Measurements from ENCODE around the gene MAGEB10. TPM values are rescaled to one million over a fixed set of nuclear protein-coding genes. Genes with fewer than 3 reads are reported as not detected.
"Not testable (repeated sequence)": the region's sequence is repeated elsewhere in the genome, so short reads cannot be mapped to it uniquely, and the experiment has no call there.

The MAGEB10 gene, protein sequence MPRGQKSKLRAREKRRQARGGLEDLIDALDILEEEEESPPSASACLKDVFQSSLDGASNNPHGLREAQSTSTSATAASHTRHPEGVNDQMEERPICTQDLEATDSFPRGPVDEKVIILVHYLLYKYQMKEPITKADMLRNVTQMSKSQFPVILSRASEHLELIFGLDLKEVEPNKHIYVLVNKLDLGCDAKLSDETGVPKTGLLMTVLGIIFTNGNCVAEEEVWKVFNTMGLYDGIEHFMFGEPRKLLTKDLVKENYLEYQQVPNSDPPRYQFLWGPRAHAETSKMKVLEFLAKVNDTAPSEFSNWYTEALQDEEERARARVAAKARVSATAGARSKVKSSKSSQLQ
- total RNA-seq: not detected in 2 replicates

GRCh38 chrX:27807690-27808089 is at the start of gene MAGEB10:
Gene MAGEB10, plus strand, starts transcription at chrX:27807990. Its CDS starts 13,317 bp downstream, at chrX:27821307.
- intact Hi-C loops (cut with micrococcal nuclease): no loop called here

DNA sequence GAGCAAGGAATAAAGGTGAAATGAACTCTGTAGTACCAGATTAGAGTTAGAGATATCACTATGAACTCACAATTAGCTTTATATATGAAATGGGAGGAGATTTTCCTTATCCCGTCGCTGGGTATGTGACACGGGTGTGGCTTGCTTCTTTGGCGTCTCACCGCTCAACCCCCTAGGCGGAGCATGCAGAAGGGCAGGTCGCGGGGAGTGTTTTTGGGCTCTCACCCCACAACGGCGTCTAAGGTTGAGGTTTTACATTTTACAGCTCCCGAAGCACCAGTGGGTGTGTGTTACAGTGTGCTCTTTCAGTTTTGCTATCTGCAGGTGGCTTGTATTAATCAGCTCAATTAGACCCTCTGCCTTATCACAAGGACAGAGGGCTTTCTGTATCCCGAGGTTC is 42.1 kb upstream of the MAGEB10 start:
- intact Hi-C loops (cut with micrococcal nuclease): no loop called here

DNA sequence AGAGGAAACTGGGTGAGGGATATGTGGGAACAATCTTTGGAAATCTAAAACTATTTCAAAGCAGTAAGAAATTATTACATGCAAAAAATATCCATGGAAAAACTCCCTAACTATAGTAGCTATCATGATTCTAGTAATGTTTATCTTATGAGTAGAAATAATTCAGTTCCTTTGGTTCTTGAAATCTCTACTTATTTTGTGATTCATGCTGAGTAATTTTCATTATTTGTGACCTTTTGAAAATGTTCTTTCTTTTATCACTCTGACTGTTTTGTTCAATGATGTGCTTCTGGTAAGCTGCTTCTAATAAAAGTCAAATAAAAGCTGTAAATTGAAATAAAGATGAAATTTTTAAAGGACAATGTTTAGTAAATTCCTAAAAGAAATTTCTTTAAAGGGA is 40.4 kb upstream of the MAGEB10 start:
- intact Hi-C loops (cut with micrococcal nuclease): no loop called here

- intact Hi-C loops (cut with micrococcal nuclease): no loop called here
These were observed 31.8 kb upstream of the MAGEB10 start for GRCh38 chrX:27775984-27776383.

DNA sequence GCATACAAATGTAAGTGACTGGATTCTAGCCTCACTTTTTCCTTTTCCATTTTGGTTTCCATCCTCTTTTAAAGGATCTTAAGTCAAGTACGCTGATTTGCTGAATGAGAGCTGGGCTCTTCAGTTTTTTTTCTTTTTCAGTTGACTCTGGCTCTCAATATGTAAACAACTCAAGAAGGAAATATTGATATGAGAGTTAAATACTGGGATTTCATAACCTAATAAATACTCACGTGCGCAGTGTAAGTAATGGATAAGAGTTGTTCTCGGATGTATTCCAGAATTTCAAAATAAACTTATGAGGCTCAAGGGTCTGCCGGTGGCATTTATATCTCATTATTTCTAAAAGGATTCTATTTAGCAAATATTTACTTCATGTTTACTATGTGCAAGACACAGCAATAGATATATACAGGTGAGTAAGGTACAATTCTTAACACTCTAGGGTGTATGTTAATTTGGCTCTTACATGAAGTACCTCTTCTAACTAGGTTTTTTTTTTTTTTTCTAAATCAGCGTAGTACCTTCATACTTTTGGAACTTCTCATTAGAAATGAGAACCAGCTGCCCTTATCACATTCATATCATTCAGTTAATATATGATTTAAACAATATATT is 11.0 kb upstream of the MAGEB10 start:
- intact Hi-C loops (cut with micrococcal nuclease): no loop called here

DNA sequence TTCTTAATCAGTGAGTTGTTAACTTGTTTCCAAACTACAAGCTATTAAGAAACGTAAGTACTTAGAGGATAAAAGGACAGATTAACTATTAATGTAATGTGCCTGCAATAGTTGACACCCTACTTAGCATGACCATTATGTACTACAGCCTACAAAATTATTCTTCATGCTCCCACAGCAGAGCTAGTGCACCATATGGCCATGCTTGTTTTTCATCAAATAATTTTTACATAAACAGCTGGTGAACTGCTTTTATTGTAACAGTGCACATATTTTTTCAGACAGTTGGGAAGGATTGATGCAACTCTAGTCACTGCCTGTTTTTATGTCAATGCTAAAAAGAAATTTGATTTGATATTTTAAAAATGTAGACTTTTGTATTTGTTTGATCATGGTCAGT is 10.2 kb upstream of the MAGEB10 start:
- intact Hi-C loops (cut with micrococcal nuclease): no loop called here

GRCh38 chrX:27808226-27808625 is 436 bp downstream of the MAGEB10 start:
- intact Hi-C loops (cut with micrococcal nuclease): no loop called here

- intact Hi-C loops (cut with micrococcal nuclease): not testable (repeated sequence)
These were observed 1.4 kb downstream of the MAGEB10 start for GRCh38 chrX:27808991-27809859.

GRCh38 chrX:27815209-27815608 is 7.4 kb downstream of the MAGEB10 start:
- intact Hi-C loops (cut with micrococcal nuclease): no loop called here

GRCh38 chrX:27823812-27824211 is 16.0 kb downstream of the MAGEB10 start:
- intact Hi-C loops (cut with micrococcal nuclease): no loop called here

DNA sequence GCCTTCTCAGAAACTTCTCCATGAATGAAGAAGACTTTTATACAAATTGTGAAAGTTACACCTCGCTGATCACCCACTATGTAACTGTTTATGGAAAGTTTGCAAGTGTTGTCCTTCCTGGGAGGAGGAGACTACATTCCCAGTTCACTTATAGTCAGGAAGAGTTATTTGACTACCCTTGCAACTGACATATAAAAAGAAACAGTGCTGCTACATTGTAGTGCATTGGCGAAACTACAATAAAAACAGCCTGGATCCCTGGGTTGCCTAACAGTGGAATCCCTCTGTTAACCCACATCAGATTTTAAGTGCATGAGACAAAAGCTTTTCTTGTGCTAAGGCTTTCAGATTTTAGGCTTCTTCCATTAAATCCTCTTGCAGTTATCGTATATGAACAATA is 30.4 kb downstream of the MAGEB10 start:
- intact Hi-C loops (cut with micrococcal nuclease): no loop called here

DNA sequence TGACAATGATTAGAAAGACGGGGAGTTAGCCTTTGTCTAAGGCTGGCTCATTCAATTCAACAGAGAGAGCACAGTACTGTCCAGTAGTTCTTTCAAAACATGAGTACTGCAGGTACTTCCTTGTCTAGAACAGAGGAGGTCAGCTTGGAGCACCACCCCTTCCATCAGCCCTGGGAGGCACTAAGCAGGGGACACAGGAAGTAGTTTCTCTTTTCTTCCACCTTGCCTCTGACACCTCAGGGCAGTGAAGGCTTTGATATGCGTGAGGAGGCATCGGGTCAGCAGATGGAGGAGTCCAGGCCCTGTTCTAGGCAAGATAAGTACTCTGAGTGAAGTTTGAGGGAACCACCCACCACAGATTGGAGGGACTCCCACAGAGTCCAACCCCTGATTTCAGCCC is 33.1 kb downstream of the MAGEB10 start:
- intact Hi-C loops (cut with micrococcal nuclease): no loop called here

GRCh38 chrX:27842859-27843258 is 35.1 kb downstream of the MAGEB10 start:
- intact Hi-C loops (cut with micrococcal nuclease): no loop called here

DNA sequence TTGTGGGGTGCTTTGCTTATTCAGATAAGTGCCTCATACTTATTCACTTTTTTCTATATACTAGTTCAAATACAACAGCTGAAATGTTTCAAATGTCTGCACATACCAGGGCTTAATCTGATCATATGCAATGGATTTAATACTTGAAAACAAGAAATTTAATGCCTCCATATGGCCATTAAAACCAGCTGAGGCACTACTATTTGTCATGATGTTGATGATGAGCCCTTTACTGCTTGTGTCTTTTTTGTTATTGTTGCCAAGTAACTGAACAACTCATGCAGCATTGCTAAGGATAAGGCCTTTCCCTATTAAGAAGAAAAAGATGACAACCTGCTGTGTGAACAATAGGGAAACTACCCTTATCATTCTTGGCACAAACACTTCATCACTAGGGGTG is 52.5 kb downstream of the MAGEB10 start:
- intact Hi-C loops (cut with micrococcal nuclease): no loop called here

DNA sequence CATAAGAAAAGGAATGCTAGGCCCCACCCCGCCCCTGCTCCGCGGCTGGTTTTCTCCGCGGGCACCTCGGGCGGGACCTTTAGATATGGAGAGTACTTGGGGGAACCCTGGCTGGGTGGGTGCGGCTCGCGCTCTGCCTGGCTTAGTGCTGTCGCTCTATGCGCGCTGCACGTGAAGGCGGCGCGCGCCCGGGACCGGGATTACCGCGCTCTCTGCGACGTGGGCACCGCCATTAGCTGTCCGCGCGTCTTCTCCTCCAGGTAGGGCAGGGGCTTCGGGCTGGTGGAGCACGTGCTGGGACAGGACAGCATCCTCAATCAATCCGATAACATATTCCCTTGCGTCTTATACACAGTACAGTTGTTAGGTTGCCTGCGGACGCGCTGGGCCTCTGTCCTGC is 56.0 kb downstream of the MAGEB10 start:
- intact Hi-C loops (cut with micrococcal nuclease): no loop called here

Other genes starting within 250 kb of the MAGEB10 start
- gene DCAF8L2, start 217.6 kb upstream of the MAGEB10 start, total RNA-seq: not detected in 2 replicates
- gene DCAF8L1, start 173.5 kb downstream of the MAGEB10 start, total RNA-seq: not detected in 2 replicates

All from T-helper 1 cell treated with Interleukin-12 subunit alpha and Interleukin-12 subunit beta and Interleukin-4 antibody, amounts not matched to agents 30 ng/mL and 1 ng/mL, for 36 hours (primary cell).